Measurements from ENCODE around the gene PSG2. TPM values are rescaled to one million over a fixed set of nuclear protein-coding genes. Genes with fewer than 3 reads are reported as not detected.
"Not testable (repeated sequence)": the region's sequence is repeated elsewhere in the genome, so short reads cannot be mapped to it uniquely, and the experiment has no call there.

Gene PSG2
- total RNA-seq, 1 experiment from 2014 or later, result not detected

- no peak for DNase-seq
- no peak overlapping the region for H3K4me3 Mint-ChIP-seq (ENCODE audit: low read depth, unreplicated experiment)
- peaks cover 6% of the 10 kb centered on the region for H3K9me3 Mint-ChIP-seq (ENCODE audit: low read depth, unreplicated experiment)
- H3K27me3 Mint-ChIP-seq (ENCODE audit: unreplicated experiment), result peaks cover 16% of the 10 kb centered on the region
- TF ChIP-seq CTCF (IDR thresholded peaks at IDR 0.05; ENCODE audit: unreplicated experiment), result no peak
- BruUV-seq (replicated peaks), result no TSS peak
- H3K36me3 Mint-ChIP-seq (ENCODE audit: insufficient read depth, unreplicated experiment), result peaks cover 4% of the 10 kb centered on the region
- CTCF ChIA-PET, result interaction anchor here (0.7 kb wide), 1 partner anchor 452 kb away, joined by 4 read pairs; no protein-coding TSS in a partner anchor
- intact Hi-C loops (cut with micrococcal nuclease; ENCODE audit: unreplicated experiment), result loop anchor here (5.0 to 10.0 kb wide), 3 partner anchors 90 to 323 kb away; no protein-coding TSS in a partner anchor
- no peak overlapping the region for H3K27ac Mint-ChIP-seq (ENCODE audit: unreplicated experiment)
- peaks cover 12% of the 10 kb centered on the region for H3K4me1 Mint-ChIP-seq (ENCODE audit: low read depth, unreplicated experiment)
These were observed 19.4 kb upstream of the PSG2 start for GRCh38 chr19:43101950-43102349.

DNA sequence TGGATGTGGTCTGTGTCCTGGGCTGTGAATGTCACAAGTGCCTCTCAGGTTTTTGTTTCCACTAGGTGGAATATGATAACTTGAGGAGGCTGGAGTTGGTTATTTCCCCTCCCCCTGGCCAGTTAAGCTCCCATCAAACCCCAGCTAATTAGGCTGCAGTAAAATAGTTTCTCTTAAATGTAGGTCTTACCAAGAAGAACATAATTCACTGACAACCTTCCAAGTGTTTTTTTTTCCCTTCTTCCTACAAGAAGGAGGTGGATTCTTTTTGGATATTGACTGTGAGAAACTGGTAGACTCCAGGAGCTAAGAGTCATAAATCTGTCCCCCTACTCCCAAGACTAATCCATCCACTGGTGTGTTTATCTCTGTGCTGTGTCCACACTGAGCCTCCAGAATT, 15.9 kb upstream of the PSG2 start:
- CTCF ChIA-PET; H3K36me3 Mint-ChIP-seq (ENCODE audit: insufficient read depth, unreplicated experiment); H3K4me1 Mint-ChIP-seq (ENCODE audit: low read depth, unreplicated experiment); DNase-seq; BruUV-seq (replicated peaks); H3K4me3 Mint-ChIP-seq (ENCODE audit: low read depth, unreplicated experiment); H3K27ac Mint-ChIP-seq (ENCODE audit: unreplicated experiment); H3K9me3 Mint-ChIP-seq (ENCODE audit: low read depth, unreplicated experiment); intact Hi-C loops (cut with micrococcal nuclease; ENCODE audit: unreplicated experiment): not testable (repeated sequence)
- peaks cover 16% of the 10 kb centered on the region for H3K27me3 Mint-ChIP-seq (ENCODE audit: unreplicated experiment)

DNA sequence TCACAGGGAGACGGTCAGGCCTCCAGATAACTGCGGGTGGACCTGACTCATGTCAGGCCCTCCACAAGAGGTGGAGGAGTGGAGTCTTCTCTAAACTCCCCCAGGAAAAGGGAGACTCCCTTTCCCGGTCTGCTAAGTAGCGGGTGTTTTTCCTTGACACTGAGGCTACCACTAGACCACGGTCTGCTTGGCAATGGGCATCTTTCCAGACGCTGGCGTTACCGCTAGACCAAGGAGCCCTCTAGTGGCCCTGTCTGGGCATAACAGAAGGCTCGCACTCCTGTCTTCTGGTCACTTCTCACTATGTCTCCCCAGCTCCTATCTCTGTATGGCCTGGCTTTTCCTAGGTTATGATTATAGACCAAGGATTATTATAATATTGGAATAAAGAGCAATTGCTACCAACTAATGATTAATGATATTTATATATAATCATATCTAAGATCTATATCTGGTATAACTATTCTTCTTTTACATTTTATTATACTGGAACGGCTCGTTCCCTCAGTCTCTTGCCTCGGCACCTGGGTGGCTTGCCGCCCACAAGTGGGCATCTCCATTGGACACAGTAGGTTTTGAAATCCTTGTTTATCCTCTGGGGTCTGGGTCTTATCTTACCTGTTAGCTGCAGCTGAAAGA, 5.3 kb upstream of the PSG2 start:
- H3K9me3 Mint-ChIP-seq (ENCODE audit: low read depth, unreplicated experiment); CTCF ChIA-PET; H3K4me1 Mint-ChIP-seq (ENCODE audit: low read depth, unreplicated experiment); BruUV-seq (replicated peaks); H3K36me3 Mint-ChIP-seq (ENCODE audit: insufficient read depth, unreplicated experiment); H3K4me3 Mint-ChIP-seq (ENCODE audit: low read depth, unreplicated experiment); H3K27ac Mint-ChIP-seq (ENCODE audit: unreplicated experiment): not testable (repeated sequence)
- intact Hi-C loops (cut with micrococcal nuclease; ENCODE audit: unreplicated experiment), result loop anchor here (2.0 kb wide), 1 partner anchor 157 kb away; no protein-coding TSS in a partner anchor
- DNase-seq, result peak; percentile 80
- TF ChIP-seq CTCF (IDR thresholded peaks at IDR 0.05; ENCODE audit: unreplicated experiment), result peak; percentile 77
- H3K27me3 Mint-ChIP-seq (ENCODE audit: unreplicated experiment), result peaks cover 21% of the 10 kb centered on the region

GRCh38 chr19:43085796-43086530, 3.5 kb upstream of the PSG2 start:
- H3K27me3 Mint-ChIP-seq (ENCODE audit: unreplicated experiment), result peaks cover 17% of the 10 kb centered on the region
- H3K4me3 Mint-ChIP-seq (ENCODE audit: low read depth, unreplicated experiment); H3K4me1 Mint-ChIP-seq (ENCODE audit: low read depth, unreplicated experiment); DNase-seq; BruUV-seq (replicated peaks); H3K27ac Mint-ChIP-seq (ENCODE audit: unreplicated experiment); H3K36me3 Mint-ChIP-seq (ENCODE audit: insufficient read depth, unreplicated experiment); H3K9me3 Mint-ChIP-seq (ENCODE audit: low read depth, unreplicated experiment); CTCF ChIA-PET: not testable (repeated sequence)
- intact Hi-C loops (cut with micrococcal nuclease; ENCODE audit: unreplicated experiment), result loop anchor here (2.0 kb wide), 1 partner anchor 155 kb away; no protein-coding TSS in a partner anchor

- DNase-seq, result peak; percentile 75
- BruUV-seq (replicated peaks); H3K36me3 Mint-ChIP-seq (ENCODE audit: insufficient read depth, unreplicated experiment); H3K4me1 Mint-ChIP-seq (ENCODE audit: low read depth, unreplicated experiment); H3K9me3 Mint-ChIP-seq (ENCODE audit: low read depth, unreplicated experiment); H3K27ac Mint-ChIP-seq (ENCODE audit: unreplicated experiment); intact Hi-C loops (cut with micrococcal nuclease; ENCODE audit: unreplicated experiment); H3K4me3 Mint-ChIP-seq (ENCODE audit: low read depth, unreplicated experiment): not testable (repeated sequence)
- CTCF ChIA-PET, result interaction anchor here (0.6 kb wide), 1 partner anchor 531 kb away, joined by 4 read pairs; no protein-coding TSS in a partner anchor
- H3K27me3 Mint-ChIP-seq (ENCODE audit: unreplicated experiment), result peaks cover 12% of the 10 kb centered on the region
- peak; percentile 68 for TF ChIP-seq CTCF (IDR thresholded peaks at IDR 0.05; ENCODE audit: unreplicated experiment)
These were observed 1.8 kb upstream of the PSG2 start for GRCh38 chr19:43084196-43084832.

DNA sequence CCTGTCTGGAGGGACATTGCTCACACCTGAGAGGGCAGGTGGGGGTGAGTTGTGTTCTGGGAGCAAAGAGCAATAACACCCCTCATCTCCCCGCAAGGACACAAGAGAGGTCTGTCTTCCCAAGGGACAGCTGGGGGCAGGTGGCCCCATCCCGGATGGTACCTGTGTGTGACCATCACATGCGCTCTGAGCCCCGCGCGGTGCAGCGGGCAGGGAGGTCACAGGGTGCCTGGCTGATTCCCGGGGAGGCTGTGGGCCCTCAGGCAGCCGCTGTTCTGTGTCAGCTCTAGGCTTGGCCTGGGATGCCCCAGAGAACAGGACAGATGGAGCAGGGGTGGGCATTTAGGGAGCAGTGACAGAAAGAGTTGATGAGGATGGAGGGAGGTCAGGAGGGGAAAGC, 1.2 kb upstream of the PSG2 start:
- peaks cover 12% of the 10 kb centered on the region for H3K27me3 Mint-ChIP-seq (ENCODE audit: unreplicated experiment)
- DNase-seq; H3K4me1 Mint-ChIP-seq (ENCODE audit: low read depth, unreplicated experiment); H3K9me3 Mint-ChIP-seq (ENCODE audit: low read depth, unreplicated experiment); H3K27ac Mint-ChIP-seq (ENCODE audit: unreplicated experiment); H3K36me3 Mint-ChIP-seq (ENCODE audit: insufficient read depth, unreplicated experiment); intact Hi-C loops (cut with micrococcal nuclease; ENCODE audit: unreplicated experiment); H3K4me3 Mint-ChIP-seq (ENCODE audit: low read depth, unreplicated experiment); BruUV-seq (replicated peaks): not testable (repeated sequence)
- CTCF ChIA-PET, result interaction anchor here (0.6 kb wide), 1 partner anchor 531 kb away, joined by 4 read pairs; no protein-coding TSS in a partner anchor

Data from Calu3 (cell line).